GM23248 (cell line): ENCODE results near the gene PDCD5. TPM values are rescaled to one million over a fixed set of nuclear protein-coding genes. Genes with fewer than 3 reads are reported as not detected.

Experiments
- DNase-seq: peaks from one replicate; pipeline ENCODE4 v3.0.0-alpha.2; 2015
- H2AFZ ChIP-seq: fragments of 200-600 bp; sonication (generic); 2 replicates; pipeline ENCODE4 v1.6.1; 2016; ENCODE audit warnings: antibody characterized with exemption
- H3F3A ChIP-seq: fragments of 200-600 bp; sonication (generic); 2 replicates; pipeline ENCODE4 v1.6.1; 2016; ENCODE audit warnings: mild to moderate bottlenecking, antibody characterized with exemption, mixed run types; ENCODE audit not compliant: insufficient read depth
- H3K27ac ChIP-seq: fragments of 200-600 bp; sonication (generic); 2 replicates; pipeline ENCODE4 v1.5.1; 2016; ENCODE audit warnings: mild to moderate bottlenecking
- H3K27me3 ChIP-seq: fragments of 200-600 bp; sonication (generic); replicated peaks from 2 replicates; pipeline ENCODE4 v1.6.1; 2016; ENCODE audit warnings: mild to moderate bottlenecking; ENCODE audit not compliant: insufficient read depth
- H3K36me3 ChIP-seq: fragments of 200-600 bp; sonication (generic); 2 replicates; pipeline ENCODE4 v1.6.1; 2016; ENCODE audit warnings: low read depth, mild to moderate bottlenecking
- H3K4me1 ChIP-seq: fragments of 200-600 bp; sonication (generic); 2 replicates; pipeline ENCODE4 v1.6.1; 2016; ENCODE audit warnings: mild to moderate bottlenecking; ENCODE audit not compliant: insufficient read depth
- H3K4me2 ChIP-seq: fragments of 200-600 bp; sonication (generic); one replicate; pipeline ENCODE4 v1.6.1; 2016; ENCODE audit warnings: mild to moderate bottlenecking; ENCODE audit not compliant: unreplicated experiment
- H3K4me3 ChIP-seq: fragments of 200-600 bp; sonication (generic); 2 replicates; pipeline ENCODE4 v1.5.1; 2016; ENCODE audit warnings: mild to moderate bottlenecking
- H3K79me2 ChIP-seq: fragments of 200-600 bp; sonication (generic); 2 replicates; pipeline ENCODE4 v1.6.1; 2016; ENCODE audit warnings: mild to moderate bottlenecking; ENCODE audit not compliant: insufficient read depth
- H3K9ac ChIP-seq: fragments of 200-600 bp; sonication (generic); 2 replicates; pipeline ENCODE4 v1.6.1; 2016; ENCODE audit warnings: mild to moderate bottlenecking
- H3K9me2 ChIP-seq: fragments of 200-600 bp; sonication (generic); 2 replicates; pipeline ENCODE4 v1.6.1; 2016; ENCODE audit warnings: mixed run types, mild to moderate bottlenecking, moderate library complexity; ENCODE audit not compliant: insufficient read depth
- H3K9me3 ChIP-seq: fragments of 200-600 bp; sonication (generic); one replicate; pipeline ENCODE4 v1.6.1; 2017; ENCODE audit warnings: low read depth
- H4K20me1 ChIP-seq: fragments of 200-600 bp; sonication (generic); 2 replicates; pipeline ENCODE4 v1.6.0; 2016; ENCODE audit not compliant: insufficient read depth
- EZH2 ChIP-seq: fragments of 200-600 bp; sonication (generic); IDR thresholded peaks from 2 replicates; pipeline ENCODE4 v1.6.1; 2018; ENCODE audit warnings: antibody characterized with exemption, mild to moderate bottlenecking; ENCODE audit not compliant: insufficient read depth, poor library complexity, severe bottlenecking
- EZH2phosphoT487 ChIP-seq: fragments of 200-600 bp; sonication (generic); IDR thresholded peaks from 2 replicates; pipeline ENCODE4 v1.6.1; 2018; ENCODE audit warnings: antibody characterized with exemption, moderate library complexity, mild to moderate bottlenecking, low read depth; ENCODE audit not compliant: insufficient read depth
- WGBS, 2 experiments: methylation state at CpG; one replicate each; pipeline ENCODE4 v1.1.6; 2015 to 2017; ENCODE audit warnings: low lambda C conversion rate in 2 of 2, low coverage in 1 of 2; ENCODE audit errors: missing lambda C conversion rate in 2 of 2; 5-methylcytosine and 5-hydroxymethylcytosine counted together
- in situ Hi-C: fragments of 300-500 bp; cut with MboI; formaldehyde crosslinking; loops from 2 replicates; pipeline ENCODE4 v1.15.0; 2020
- polyA plus RNA-seq: library from polyadenylated mRNA; unstranded; fragments of >200 nt; fragmentation: Nextera tagmentation; extraction: Ambion mirVana; gene quantifications from 2 replicates; pipeline ENCODE4 v1.2.1, GENCODE V29; 2016
- total RNA-seq: library from RNA; depleted of rRNA; stranded (reverse); fragments of >200 nt; shearing (Covaris generic); gene quantifications from 2 replicates; pipeline ENCODE4 v1.2.3, GENCODE V29; 2014

PDCD5 gene
- total and polyA plus RNA-seq, 2 experiments from 2014 or later, result 95.4 to 309 TPM

DNA sequence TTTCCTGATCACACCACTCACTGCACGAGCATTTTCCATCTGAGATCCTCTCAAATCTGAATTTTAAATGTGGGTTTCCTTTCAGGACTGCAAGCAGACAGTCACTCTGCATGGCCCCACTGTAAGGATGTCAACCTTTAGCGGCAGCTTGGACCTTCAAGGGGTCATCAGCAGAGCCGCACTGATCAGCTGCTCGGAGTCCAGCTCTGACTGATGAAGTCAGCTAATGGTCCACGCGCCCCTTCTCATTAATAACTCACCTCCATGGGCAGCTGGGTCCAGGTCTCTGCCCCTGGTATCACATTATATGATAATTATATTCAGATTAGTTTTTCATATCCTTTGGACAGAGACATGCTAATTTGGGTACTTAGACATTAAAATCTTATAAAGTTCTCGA, 36.1 kb upstream of the PDCD5 start:
- Histone ChIP-seq H3K27ac (no peak overlapping the region), H3K4me2 (no peak overlapping the region), H3K79me2 (no peaks in the 10 kb centered on the region), H3K36me3 (no peaks in the 10 kb centered on the region), H3F3A (no peaks in the 10 kb centered on the region), H3K9ac (no peak overlapping the region), H2AFZ (no peak overlapping the region), H4K20me1 (no peaks in the 10 kb centered on the region), H3K4me3 (no peak overlapping the region), H3K9me3 (no peaks in the 10 kb centered on the region), H3K9me2 (no peaks in the 10 kb centered on the region), H3K4me1 (no peaks in the 10 kb centered on the region), H3K27me3 (no peaks in the 10 kb centered on the region)
- in situ Hi-C loops, result no loop called here
- TF ChIP-seq EZH2 (no peak), EZH2phosphoT487 (no peak)
- WGBS, 2 experiments, result 68 to 74% methylated on average over 7 of the region's 7 CpGs
- DNase-seq, result no peak

DNA sequence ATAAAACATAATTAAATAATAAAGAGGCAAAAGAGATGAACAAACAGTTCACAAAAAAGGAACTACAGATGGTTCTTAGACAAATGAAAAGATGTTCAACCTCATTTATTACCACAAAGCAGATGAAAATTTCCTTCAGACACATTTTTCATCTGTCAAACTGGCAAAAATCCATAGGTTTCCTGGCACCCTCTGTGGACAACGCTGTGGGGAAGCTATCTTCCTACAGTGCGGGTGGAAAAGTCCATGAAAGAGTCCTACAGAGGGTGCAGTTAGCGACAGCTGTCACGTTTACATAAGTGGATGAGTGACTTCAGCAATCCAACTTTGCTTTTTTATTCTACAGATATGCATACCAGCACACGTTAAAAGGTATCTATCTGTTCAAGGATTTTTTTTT, 30.3 kb upstream of the PDCD5 start:
- Histone ChIP-seq H3K27me3 (no peaks in the 10 kb centered on the region), H3K9me2 (no peaks in the 10 kb centered on the region), H3K27ac (no peak overlapping the region), H3K4me1 (no peaks in the 10 kb centered on the region), H3K79me2 (no peaks in the 10 kb centered on the region), H3K9me3 (no peaks in the 10 kb centered on the region), H3K9ac (no peak overlapping the region), H4K20me1 (no peaks in the 10 kb centered on the region), H3K4me3 (no peak overlapping the region), H3K4me2 (no peak overlapping the region), H3K36me3 (no peaks in the 10 kb centered on the region), H2AFZ (no peak overlapping the region), H3F3A (no peaks in the 10 kb centered on the region)
- WGBS, 2 experiments, result 11% methylated on average over 5 of the region's 5 CpGs
- in situ Hi-C loops, result loop anchor here (25.0 kb wide), 1 partner anchor 213 kb away; the partner anchor contains the start of gene ZNF507
- TF ChIP-seq EZH2phosphoT487, result no peak
- no peak for TF ChIP-seq EZH2
- no peak for DNase-seq

DNA sequence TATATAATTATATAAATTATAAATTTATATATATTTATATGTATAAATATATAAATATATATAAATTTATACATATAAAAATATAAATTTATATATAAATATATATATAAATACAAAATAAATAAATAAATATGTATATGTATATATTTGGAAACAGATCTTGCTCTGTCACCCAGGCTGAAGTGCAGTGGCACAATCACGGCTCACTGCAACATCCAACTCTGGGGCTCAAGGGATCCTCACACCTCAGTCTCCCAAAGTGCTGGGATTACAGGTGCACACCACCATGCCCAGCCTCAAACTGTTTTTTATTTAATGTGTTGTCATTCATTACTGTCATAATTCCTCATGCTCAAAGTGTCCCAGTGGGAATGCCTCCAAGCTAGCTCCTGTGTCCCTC, 25.2 kb upstream of the PDCD5 start:
- Histone ChIP-seq H3K9ac (no peak overlapping the region), H3K79me2 (no peaks in the 10 kb centered on the region), H3K36me3 (no peaks in the 10 kb centered on the region), H3K27ac (no peak overlapping the region), H2AFZ (no peak overlapping the region), H4K20me1 (no peaks in the 10 kb centered on the region), H3K4me3 (no peak overlapping the region), H3K4me2 (no peak overlapping the region), H3K9me2 (no peaks in the 10 kb centered on the region), H3K4me1 (no peaks in the 10 kb centered on the region), H3K27me3 (no peaks in the 10 kb centered on the region), H3F3A (no peaks in the 10 kb centered on the region), H3K9me3 (no peaks in the 10 kb centered on the region)
- 0% methylated on average over 1 of the region's 1 CpG for WGBS, 2 experiments
- DNase-seq, result no peak
- no peak for TF ChIP-seq EZH2
- TF ChIP-seq EZH2phosphoT487, result no peak
- in situ Hi-C loops, result loop anchor here (25.0 kb wide), 1 partner anchor 218 kb away; the partner anchor contains the start of gene ZNF507

DNA sequence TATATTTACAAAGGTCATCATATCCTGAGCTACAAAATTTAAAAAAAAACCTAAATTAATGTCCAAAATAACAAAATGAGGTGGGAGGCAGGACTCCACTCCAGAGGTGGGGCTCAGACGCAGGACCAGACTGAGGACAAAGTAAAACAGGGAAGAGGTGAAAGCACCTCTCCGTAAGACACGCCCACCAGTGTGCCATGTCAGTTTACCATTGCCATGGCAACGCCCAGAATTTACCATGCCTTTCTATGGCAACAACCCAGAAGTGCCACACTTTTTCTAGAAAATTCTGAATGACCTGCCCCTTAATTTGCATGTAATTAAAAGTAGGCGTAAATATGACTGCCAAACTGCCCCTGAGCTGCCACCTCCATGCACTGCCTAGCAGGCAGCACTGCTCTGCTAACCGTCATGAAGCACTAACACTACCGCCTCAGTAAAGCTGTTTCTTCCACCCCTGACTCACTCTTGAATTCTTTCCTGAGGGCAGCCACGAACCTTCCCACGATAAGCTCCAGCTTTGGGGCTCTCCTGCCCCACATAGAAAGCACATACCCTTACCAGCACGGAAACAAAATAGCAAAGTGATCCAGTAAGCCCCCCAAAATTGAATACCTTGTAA, 22.3 kb upstream of the PDCD5 start:
- no peaks in the 10 kb centered on the region for H3F3A ChIP-seq
- no peak overlapping the region for H3K9ac ChIP-seq
- no peak overlapping the region for H3K27ac ChIP-seq
- 50% methylated on average over 10 of the region's 10 CpGs for WGBS, 2 experiments
- no peak for DNase-seq
- no peak overlapping the region for H3K4me2 ChIP-seq
- no peaks in the 10 kb centered on the region for H3K79me2 ChIP-seq
- no peak overlapping the region for H2AFZ ChIP-seq
- H3K4me3 ChIP-seq, result no peak overlapping the region
- TF ChIP-seq EZH2 (no peak), EZH2phosphoT487 (no peak)
- H3K4me1 ChIP-seq, result no peaks in the 10 kb centered on the region
- in situ Hi-C loops, result loop anchor here (25.0 kb wide), 1 partner anchor 221 kb away; the partner anchor contains the start of gene ZNF507
- no peaks in the 10 kb centered on the region for H3K9me2 ChIP-seq
- H3K36me3 ChIP-seq, result no peaks in the 10 kb centered on the region
- H3K9me3 ChIP-seq, result no peaks in the 10 kb centered on the region
- no peaks in the 10 kb centered on the region for H3K27me3 ChIP-seq
- no peaks in the 10 kb centered on the region for H4K20me1 ChIP-seq
